Renal cortex interstitium (tissue), 11 donors: Measurements from ENCODE around the gene PALLD. TPM values are rescaled to one million over a fixed set of nuclear protein-coding genes. Genes with fewer than 3 reads are reported as not detected.

ENCODE experiments used
- DNase-seq, 11 donors: peaks; one replicate each; pipeline ENCODE4 v3.0.0-alpha.2; 2013; ENCODE audit warnings: low read depth in 9 of 11, low spot score in 4 of 11; ENCODE audit errors: extremely low read depth in 1 of 11
- polyA plus RNA-seq, 3 donors: library from polyadenylated mRNA; unstranded; fragments of 120-200 nt; gene quantifications; one replicate each; pipeline ENCODE4 v1.2.1, GENCODE V29; 2013; ENCODE audit not compliant: insufficient read length in 3 of 3

Gene PALLD
- polyA plus RNA-seq, 3 donors = 182 to 194 (median 191) TPM

GRCh38 chr4:168604496-168605373 lies 107.9 kb downstream of the PALLD start:
- peak in 1 of 11 donors; percentile 9 for DNase-seq

DNA sequence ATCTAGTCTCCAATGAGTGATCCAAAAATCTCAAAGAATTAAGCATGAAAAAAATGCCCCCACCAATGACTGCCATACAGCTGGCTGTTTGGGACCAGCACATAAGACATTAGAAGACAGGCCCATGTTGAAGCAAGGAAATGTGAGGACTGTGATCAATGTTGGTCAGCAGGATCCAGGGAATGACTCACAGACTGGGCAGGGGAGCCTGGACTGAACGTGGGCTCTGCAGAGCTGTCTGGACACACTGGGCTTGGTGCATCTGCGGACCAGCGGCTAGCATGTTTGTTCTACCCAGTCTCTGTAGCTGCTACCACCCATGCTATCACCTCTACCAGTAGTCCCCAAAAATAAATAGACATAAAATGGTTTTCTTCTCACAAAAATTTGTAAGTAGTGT lies 108.6 kb downstream of the PALLD start:
- no peak for DNase-seq

- no peak for DNase-seq
Measured at GRCh38 chr4:168607215-168607614, 110.4 kb downstream of the PALLD start.

DNA sequence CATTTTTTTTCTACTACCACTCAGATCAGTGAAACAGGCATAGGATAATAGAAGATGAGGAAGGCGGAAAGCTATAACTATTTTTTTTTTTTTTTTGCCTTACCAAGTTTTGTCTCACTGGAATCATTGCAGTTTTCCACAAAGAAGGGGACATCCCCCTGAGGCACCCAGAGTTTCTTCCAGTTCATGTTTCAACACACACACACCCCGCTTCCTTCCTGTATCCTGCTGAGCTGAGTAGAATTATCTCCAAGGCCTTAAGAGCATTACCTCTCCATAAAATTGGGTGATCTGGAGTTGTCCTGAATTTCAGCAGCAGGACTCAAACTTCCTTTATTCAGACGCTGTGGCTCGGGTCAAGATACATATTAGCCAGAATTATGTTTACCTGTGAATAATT lies 111.9 kb downstream of the PALLD start:
- DNase-seq = no peak

- no peak for DNase-seq
Measured at GRCh38 chr4:168609369-168609768, 112.5 kb downstream of the PALLD start.

DNA sequence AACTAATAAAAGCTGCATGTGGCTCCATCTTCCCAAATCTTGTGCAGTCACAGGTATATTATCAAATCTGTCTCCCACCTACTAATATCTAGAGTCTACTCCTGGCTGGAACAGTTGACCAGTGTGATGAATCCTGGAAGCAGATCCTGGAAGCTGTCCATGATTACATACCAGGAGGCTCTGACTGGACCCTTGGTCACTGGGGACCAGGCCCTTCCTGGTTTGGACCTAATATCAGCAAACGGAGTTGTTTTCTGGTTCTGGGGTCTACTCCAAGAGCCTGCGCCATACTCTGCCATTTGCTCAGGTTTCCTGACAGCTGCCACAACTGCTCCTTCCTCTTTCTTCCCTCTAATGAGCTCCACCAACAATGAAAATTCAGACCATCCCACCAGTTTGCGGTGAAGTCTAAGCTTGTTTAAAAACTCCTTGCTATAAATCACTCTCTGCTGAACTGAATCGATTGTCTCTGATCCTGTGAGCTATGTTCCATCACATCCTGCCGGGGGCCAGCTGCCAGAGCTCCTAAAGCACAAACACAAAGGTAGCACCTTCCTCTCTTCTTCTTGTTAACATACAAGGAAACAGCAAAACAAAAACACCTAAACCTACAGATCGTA lies 114.2 kb downstream of the PALLD start:
- no peak for DNase-seq

DNA sequence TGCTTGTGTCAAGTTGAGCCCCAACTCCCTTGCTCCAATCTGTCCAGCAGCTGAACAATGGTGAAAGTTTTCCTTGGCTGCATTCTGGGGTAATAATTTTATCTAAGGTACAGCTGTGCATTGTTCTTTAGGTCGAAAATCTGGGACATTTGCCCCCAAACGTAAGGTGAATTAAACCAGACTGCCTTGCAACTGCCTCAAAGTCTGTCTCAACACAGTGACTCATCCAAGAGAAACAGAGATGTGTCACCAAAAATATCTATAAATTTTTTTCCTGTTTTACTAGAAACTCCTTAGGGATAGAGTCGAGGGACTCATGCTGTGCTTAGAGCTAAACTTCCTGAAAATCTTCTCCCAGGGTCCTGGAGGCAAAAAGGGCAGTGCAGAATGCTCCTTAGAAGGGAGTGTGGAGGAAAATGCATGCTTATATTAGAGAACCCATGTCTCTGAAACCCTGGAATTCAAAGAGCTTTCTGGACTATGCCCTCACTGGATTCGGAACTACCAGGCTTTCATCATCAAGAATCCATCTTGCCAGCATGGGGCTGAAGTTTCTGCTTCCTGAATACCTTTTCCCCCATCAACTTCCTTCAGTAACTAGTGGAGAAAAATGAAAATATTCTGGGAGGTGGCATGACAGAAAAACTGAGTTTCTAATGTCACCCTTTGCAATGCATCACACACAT lies 115.7 kb downstream of the PALLD start:
- no peak for DNase-seq

- no peak for DNase-seq
Measured at GRCh38 chr4:168613869-168614268, 117.0 kb downstream of the PALLD start.

DNA sequence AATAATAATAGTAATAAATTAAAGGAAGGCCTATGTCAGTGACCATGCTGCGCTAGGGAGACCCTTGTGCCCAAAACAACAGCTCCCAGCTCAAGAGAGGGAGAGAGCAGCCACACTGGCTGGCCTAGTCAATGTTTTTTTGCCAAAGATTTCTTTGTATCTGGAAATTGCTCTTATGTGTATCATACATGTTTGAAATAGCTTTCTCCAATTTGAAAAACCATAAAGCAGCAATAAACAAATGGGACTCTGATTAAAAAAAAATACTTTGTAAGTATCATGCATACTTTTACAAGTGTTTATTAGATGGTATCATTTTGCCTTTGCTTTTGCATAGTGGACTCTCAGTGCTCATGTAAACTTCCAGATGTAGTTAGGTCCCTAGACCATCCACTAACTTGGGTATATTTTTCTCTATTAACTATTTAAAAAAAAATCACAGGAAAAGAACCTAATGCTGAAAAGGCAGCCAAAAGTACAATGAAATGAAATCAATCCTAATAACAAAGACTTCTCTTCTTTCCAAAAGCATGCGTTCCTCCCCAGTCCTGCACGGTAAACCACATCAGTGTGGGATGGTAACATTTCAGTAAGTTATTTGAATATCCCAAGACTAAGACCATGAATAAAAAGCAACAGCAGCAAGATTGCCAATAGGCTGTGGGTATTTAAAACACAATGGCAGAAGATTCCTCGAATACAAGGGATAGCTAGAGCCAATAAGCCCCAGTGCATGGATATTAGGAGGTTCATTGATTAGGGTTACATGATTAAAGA lies 117.6 kb downstream of the PALLD start:
- DNase-seq = no peak

- DNase-seq = no peak
Measured at GRCh38 chr4:168615294-168616065, 118.6 kb downstream of the PALLD start.

GRCh38 chr4:168618577-168619265 lies 121.9 kb downstream of the PALLD start:
- no peak for DNase-seq

DNA sequence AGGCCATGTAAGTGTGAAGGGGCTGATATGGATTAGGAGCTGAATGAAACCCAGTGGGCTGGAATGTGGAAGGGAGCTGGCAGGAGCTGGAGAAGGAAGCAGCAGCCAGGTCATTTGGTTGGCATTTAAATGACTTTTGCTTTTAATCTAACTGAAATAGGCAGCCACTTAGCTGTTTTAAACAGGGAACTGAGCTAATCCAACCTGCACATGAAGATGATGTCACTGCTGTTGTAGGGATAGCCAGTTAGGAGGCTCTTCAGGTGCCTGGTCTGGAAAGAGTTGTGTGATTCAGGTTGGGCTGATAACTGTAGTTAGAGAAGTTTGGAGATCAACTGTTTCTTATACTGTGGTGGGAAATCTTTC lies 122.4 kb downstream of the PALLD start:
- DNase-seq = no peak

DNA sequence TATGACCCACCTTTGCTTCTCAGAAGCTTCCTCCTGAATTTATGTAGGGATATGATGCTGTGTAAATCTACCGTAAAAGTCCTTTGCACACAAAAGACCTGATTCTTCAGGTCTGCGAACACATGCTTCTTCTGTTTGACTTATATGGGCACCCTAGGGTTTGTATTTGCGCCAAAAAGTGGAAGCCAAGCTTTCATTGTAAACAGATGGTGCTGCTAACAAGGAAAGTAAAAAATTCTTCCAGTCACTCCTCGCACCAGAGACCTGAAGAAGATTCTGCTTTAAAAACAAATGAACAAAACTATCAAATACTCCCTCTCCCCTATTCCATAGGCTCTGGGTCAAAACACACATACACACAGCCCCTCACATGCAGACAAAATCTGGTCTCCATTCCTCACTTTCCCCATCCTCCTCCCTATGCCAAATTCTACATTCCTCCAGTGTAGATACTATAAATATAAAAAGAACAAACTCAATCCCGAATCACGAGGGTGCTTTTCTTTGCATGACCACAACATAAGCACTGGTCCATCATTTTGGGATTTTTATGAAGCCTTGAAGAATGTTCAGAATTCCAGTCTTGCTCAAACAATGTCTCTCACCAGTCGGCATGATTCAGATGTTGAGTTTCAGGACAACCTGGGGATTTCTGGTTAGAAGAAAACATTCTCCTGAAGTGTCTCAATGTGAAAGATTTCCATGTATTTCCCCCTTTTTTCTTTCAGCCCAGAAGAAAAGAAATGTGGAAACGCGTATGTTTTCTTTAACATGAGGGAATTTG lies 125.1 kb downstream of the PALLD start:
- no peak for DNase-seq

DNA sequence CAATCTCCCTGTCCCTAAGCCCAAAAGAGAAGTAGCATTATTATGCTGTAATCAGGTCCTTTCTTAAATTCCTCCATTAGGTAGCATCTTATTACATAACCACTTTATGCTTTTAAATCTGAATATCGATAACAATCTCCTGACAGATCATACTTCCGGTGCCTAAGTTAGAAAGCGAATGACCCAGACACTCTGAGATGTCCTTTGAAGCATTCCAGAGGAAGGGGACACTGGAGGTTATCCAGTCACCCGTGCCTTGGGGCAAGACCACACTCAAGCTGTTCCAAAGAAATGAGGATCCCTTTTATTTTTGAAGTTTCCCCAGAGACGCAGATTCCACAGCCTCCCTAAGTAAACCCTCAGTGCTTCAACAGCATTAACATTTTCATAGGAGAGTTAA lies 125.7 kb downstream of the PALLD start:
- DNase-seq = no peak

GRCh38 chr4:168623011-168623410 lies 126.2 kb downstream of the PALLD start:
- no peak for DNase-seq

- no peak for DNase-seq
Measured at GRCh38 chr4:168623484-168623883, 126.6 kb downstream of the PALLD start.

- DNase-seq = no peak
Measured at GRCh38 chr4:168628251-168628650, 131.4 kb downstream of the PALLD start.
